Hematopoietic multipotent progenitor cell treated with erythropoietin and hydrocortisone succinate and interleukin-3 and kit ligand, for 4 days (in vitro differentiated cells): ENCODE results near the gene TMEM132D.

Experiments used
- DNase-seq: peaks from one replicate; pipeline ENCODE4 v3.0.0-alpha.2; 2015

TMEM132D gene

DNA sequence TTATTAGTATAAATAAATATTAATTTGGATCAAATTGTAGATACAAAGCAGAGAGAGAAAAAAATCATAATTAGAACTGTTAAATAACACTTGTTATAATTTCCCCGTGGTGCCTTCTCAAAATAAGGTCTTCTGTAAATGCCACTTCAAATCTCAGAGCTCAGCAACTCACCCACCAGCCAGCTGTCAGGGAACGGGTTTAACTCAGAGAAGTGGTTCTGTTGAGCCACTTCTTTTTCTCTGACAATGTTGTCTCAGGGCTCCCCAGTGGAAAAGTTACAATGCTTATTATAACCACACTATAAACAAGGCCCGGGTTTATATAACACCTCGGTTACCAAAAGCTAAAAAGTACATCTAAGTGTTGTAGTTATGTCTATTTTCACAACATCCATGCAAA lies 598.0 kb downstream of the TMEM132D start:
- DNase-seq: no peak

- DNase-seq: no peak
These were observed 599.3 kb downstream of the TMEM132D start for GRCh38 chr12:129304529-129304928.

GRCh38 chr12:129300011-129300410 lies 603.8 kb downstream of the TMEM132D start:
- DNase-seq: no peak

- no peak for DNase-seq
These were observed 604.9 kb downstream of the TMEM132D start for GRCh38 chr12:129298921-129299320.

DNA sequence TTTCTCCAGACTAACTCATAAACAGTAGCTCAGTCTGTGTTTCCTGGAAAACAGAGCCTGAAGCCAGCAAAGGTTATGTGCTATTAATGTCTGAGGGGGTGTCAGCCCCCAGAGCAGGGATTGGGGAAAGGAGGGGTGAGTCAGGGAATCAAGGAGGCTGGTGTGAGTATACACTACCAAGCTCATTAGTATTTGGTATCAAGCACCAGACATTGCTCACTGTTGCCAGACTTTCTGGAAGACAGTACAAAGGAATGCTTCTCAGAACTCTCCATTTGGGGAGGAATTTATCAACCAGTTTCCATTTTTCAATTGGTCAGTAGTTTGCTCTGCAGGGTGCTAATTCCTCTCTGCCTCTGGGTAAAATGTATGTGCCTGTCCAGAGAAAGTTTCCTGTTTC lies 607.2 kb downstream of the TMEM132D start:
- DNase-seq: no peak

DNA sequence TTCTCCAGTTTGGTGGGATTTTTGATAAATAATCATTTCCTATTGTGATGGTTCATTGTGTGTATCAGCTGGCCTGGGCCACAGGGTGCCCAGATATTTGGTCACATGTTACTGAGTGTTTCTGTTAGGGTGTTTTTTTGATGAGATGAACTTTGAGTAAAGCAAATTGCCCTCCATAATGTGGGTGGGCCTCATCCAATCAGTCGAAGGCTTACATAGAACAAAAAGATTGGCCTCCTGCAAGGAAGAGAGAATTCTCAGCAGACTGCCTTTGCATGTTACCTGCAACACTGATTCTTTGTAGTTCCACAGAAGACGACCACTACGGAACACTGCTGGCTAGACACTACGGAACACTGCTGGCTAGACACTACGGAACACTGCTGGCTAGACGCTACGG lies 609.0 kb downstream of the TMEM132D start:
- no peak for DNase-seq

DNA sequence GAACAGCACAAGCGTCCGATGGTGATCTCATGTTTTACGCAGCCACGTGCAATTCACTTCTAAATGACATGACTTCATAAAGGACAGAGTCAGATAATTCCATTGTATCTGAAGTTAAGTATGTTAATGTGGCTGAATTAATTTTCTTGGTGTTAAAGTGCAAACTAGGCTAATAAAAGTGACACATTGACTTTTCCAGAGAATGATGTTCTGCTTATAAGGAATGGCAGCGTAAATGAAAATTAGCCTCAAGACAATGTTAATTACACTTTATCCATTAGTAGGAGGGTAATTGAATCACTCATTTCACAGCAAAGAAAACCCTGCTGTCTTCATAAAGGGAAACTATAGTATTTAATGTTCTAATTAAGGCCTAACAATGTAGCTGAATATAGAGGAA lies 624.1 kb downstream of the TMEM132D start:
- no peak for DNase-seq

- no peak for DNase-seq
These were observed 627.3 kb downstream of the TMEM132D start for GRCh38 chr12:129276361-129277060.

- DNase-seq: no peak
These were observed 633.9 kb downstream of the TMEM132D start for GRCh38 chr12:129269756-129270495.

DNA sequence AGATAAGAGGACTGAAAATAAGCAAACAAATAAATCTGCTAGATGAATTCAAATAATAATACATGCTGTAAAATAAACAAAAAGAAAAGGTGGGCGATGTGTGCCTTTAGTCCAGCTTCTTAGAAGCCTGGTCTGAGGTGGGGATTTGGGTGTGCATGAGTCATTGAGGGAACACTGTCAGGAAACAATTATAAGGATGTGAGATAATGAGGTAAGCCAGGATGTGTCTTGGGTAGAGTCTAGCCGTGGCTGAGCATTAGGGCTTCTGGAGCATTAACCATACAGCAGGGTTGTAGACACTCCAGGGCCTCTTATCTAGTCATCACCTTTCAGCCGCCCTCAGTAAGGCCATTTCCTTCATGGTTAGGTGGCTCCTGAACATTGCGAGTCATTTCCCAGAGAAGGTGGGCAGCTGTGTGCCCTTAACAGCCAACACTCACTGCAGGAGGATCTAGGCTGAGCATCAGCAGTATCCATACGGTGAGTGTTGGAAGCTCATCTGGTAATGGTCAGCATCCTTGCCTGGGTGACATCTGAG lies 645.0 kb downstream of the TMEM132D start:
- no peak for DNase-seq

- DNase-seq: no peak
These were observed 646.3 kb downstream of the TMEM132D start for GRCh38 chr12:129257524-129257923.

DNA sequence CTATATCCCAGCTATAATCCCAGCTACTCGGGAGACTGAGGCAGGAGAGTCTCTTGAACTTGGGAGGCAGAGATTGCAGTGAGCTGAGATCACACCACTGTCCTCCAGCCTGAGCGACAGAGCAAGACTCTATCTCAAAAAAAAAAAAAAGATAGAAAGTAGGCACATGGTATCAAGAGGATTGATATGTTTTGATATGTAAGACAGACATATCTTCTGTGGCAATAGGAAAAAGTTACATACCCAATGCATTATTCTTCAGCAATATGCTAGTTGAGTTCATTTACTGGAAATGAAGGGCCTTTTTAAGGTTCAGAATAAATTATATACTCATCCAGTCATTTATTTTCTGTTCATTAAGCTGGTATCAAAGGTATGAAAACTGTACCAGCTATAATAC lies 657.2 kb downstream of the TMEM132D start:
- DNase-seq: no peak

DNA sequence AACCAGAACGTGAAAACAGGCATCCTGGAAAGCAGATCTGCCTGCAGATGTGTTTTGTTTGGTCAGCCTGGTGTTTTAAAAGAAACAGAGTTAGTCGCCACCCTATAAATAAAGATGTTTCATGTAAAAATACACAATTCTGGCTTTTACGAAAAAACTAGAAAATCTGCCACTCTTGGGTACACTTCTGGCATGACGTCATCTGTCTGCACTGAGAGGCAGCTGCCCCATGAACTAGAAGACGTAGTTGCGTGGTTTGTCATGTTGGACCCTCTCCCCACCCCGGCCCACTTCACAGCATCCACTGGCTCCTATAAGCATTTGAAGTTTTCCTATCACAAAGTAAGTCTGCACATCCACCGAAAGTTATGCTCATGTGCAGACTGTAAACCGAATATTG lies 658.1 kb downstream of the TMEM132D start:
- DNase-seq: no peak

- no peak for DNase-seq
These were observed 662.0 kb downstream of the TMEM132D start for GRCh38 chr12:129241852-129242251.

- DNase-seq: no peak
These were observed 665.9 kb downstream of the TMEM132D start for GRCh38 chr12:129237881-129238280.

- no peak for DNase-seq
These were observed 669.6 kb downstream of the TMEM132D start for GRCh38 chr12:129234209-129234608.

DNA sequence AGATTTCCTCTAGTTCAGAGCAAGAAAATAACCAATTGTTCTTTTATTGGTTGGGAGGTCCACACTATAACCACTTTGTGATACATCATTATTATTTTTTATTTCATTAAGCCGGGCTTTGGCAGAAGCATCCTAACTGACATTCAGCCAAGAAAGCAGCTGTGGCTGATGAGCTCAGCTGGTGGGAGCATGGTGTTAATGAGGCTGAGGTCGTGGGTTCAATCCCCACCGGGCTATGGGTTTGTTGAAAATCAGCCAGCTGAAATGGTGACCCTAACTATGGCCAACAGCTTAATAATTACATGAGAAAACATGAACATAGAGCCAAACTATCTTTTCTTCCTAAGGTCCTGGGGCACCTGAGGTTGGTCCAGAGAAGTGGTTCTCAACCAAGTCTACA lies 672.3 kb downstream of the TMEM132D start:
- DNase-seq: no peak

- no peak for DNase-seq
These were observed 672.8 kb downstream of the TMEM132D start for GRCh38 chr12:129230995-129231394.

GRCh38 chr12:129226851-129227250 lies 677.0 kb downstream of the TMEM132D start:
- no peak for DNase-seq

- DNase-seq: no peak
These were observed 677.8 kb downstream of the TMEM132D start for GRCh38 chr12:129226005-129226404.

DNA sequence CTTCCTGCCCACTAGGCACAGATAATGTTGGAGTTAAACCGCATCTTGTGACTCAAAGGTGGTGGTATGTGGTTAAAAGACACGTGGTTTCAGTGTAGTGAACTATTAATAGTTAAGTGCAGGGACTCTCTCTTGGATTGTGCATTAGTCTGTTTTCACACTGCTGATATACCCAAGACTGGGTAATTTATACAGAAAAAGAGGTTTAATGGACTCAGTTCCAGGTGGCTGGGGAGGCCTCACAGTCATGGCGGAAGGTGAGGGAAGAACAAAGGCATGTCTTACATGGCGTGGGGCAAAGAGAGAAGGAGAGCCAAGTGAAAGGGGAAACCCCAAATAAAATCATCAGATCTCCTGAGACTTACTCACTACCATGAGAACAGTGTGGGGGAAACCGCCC lies 688.3 kb downstream of the TMEM132D start:
- no peak for DNase-seq

DNA sequence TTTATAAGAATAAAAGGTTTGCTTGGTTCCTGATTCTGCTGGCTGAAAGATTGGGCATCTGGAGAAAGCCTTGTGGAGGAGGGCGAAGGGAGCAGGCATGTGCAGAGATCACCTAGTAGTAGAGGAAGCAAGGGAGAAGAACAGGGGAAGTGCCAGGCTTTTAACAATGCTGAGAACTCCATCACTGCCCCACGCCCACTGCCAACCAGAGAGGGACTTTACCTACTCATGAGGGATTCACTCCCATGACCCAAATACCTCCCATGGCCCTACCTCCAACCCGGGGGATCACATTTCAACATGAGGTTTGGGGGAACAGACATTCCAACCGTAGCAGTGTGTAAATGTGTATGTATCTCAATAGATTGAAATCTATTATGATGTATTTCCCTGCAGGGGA lies 690.3 kb downstream of the TMEM132D start:
- no peak for DNase-seq

DNA sequence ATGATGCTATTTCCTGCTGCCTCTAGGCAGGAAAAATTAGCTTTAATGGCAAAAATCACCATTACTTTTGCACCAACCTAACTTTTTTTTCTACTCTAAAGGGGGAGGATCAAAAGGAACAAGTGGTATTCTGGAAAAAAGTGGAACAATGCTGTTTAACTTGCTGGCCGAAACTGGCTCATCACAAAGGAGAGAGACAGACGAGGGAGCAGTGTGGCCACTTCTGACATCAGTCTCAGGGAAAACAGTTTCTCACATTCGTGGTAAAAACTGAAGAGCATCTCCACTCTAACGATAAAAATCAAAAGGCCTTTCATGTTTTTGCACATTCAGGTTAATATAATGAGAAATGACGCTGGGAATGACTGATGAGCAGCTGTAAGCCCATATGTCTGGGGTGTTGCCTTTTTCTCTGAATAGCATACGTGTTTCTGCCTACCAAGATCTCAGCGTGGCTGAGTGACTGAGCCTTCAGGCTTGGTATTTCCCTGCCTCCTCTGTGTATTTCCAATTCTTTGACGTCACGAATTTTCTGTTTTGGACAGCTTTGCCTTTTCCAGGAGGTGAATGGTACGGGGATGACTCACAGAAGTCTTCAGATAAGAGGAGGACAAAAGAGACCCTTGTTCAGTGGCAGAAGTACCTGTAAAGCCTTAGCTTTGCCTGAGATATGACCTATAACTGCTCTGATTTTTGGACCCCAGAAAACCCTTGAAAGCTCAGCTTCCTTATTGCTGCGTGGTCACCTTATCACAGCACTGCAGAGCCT lies 691.8 kb downstream of the TMEM132D start:
- no peak for DNase-seq

- no peak for DNase-seq
These were observed 695.3 kb downstream of the TMEM132D start for GRCh38 chr12:129208566-129208965.
